ENCODE measurements around the gene FRYL.
"Not testable (repeated sequence)": the region's sequence is repeated elsewhere in the genome, so short reads cannot be mapped to it uniquely, and the experiment has no call there.

Gene FRYL

GRCh38 chr4:48779998-48780864, at the start of gene FRYL:
TSS of gene FRYL (minus strand) at chr4:48780279. CDS start at chr4:48634410, 145,869 bp downstream.
- peak; percentile 96 for DNase-seq

- DNase-seq = no peak
Observed at GRCh38 chr4:48827622-48828021, 47.5 kb upstream of the FRYL start.

- not testable (repeated sequence) for DNase-seq
Observed at GRCh38 chr4:48821431-48821830, 41.4 kb upstream of the FRYL start.

GRCh38 chr4:48816971-48817370, 36.9 kb upstream of the FRYL start:
- no peak for DNase-seq

GRCh38 chr4:48816297-48816696, 36.2 kb upstream of the FRYL start:
- DNase-seq = not testable (repeated sequence)

- no peak for DNase-seq
Observed at GRCh38 chr4:48815483-48815882, 35.4 kb upstream of the FRYL start.

- DNase-seq = no peak
Observed at GRCh38 chr4:48813964-48814363, 33.9 kb upstream of the FRYL start.

GRCh38 chr4:48812866-48813265, 32.8 kb upstream of the FRYL start:
- DNase-seq = no peak

- DNase-seq = no peak
Observed at GRCh38 chr4:48804584-48805301, 24.7 kb upstream of the FRYL start.

- no peak for DNase-seq
Observed at GRCh38 chr4:48801016-48801715, 21.1 kb upstream of the FRYL start.

- DNase-seq = not testable (repeated sequence)
Observed at GRCh38 chr4:48800155-48800554, 20.1 kb upstream of the FRYL start.

GRCh38 chr4:48799157-48799556, 19.1 kb upstream of the FRYL start:
- no peak for DNase-seq

GRCh38 chr4:48798117-48798516, 18.0 kb upstream of the FRYL start:
- DNase-seq = no peak

GRCh38 chr4:48796927-48797679, 17.0 kb upstream of the FRYL start:
- DNase-seq = no peak

GRCh38 chr4:48796191-48796926, 16.3 kb upstream of the FRYL start:
- no peak for DNase-seq

GRCh38 chr4:48795108-48795507, 15.0 kb upstream of the FRYL start:
- no peak for DNase-seq

- no peak for DNase-seq
Observed at GRCh38 chr4:48792348-48793006, 12.4 kb upstream of the FRYL start.

GRCh38 chr4:48791313-48791712, 11.2 kb upstream of the FRYL start:
- no peak for DNase-seq

- DNase-seq = no peak
Observed at GRCh38 chr4:48790561-48790960, 10.5 kb upstream of the FRYL start.

- DNase-seq = no peak
Observed at GRCh38 chr4:48787056-48787455, 7.0 kb upstream of the FRYL start.

GRCh38 chr4:48786549-48786948, 6.5 kb upstream of the FRYL start:
- no peak for DNase-seq
